ENCODE data around the gene GUSB. TPM values are rescaled to one million over a fixed set of nuclear protein-coding genes. Genes with fewer than 3 reads are reported as not detected.

GUSB gene
- total RNA-seq, 1 experiment from 2014 or later, result 42.3 TPM

- TF ChIP-seq CREM (CRISPR knock-in tag; IDR thresholded peaks at IDR 0.05) (no peak), ZNF138 (CRISPR knock-in tag; conservative IDR thresholded peaks at IDR 0.05) (no peak), HMGA2 (CRISPR knock-in tag; IDR thresholded peaks at IDR 0.05) (no peak), ATF3 (CRISPR knock-in tag; conservative IDR thresholded peaks at IDR 0.05) (no peak), ZNF281 (CRISPR knock-in tag; IDR thresholded peaks at IDR 0.05) (no peak), ZNF512 (CRISPR knock-in tag; IDR thresholded peaks at IDR 0.05; ENCODE audit: borderline replicate concordance) (no peak)
- TF ChIP-seq, protein P1, sequence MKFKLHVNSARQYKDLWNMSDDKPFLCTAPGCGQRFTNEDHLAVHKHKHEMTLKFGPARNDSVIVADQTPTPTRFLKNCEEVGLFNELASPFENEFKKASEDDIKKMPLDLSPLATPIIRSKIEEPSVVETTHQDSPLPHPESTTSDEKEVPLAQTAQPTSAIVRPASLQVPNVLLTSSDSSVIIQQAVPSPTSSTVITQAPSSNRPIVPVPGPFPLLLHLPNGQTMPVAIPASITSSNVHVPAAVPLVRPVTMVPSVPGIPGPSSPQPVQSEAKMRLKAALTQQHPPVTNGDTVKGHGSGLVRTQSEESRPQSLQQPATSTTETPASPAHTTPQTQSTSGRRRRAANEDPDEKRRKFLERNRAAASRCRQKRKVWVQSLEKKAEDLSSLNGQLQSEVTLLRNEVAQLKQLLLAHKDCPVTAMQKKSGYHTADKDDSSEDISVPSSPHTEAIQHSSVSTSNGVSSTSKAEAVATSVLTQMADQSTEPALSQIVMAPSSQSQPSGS (CRISPR knock-in tag; IDR thresholded peaks at IDR 0.05; ENCODE audit: borderline replicate concordance, low read depth), result no peak
Measured at GRCh38 chr7:65938336-65938895, 43.6 kb downstream of the GUSB start (continued).

- ChIA-PET POLR2A (no interaction called here), CTCF (no interaction called here)
- Mint-ChIP-seq H3K9me3 (no peaks in the 10 kb centered on the region), H3K4me3 (no peak overlapping the region), H3K36me3 (peaks cover 3% of the 10 kb centered on the region; the same call in 1 of the 2 replicates), H3K4me1 (no peaks in the 10 kb centered on the region), H3K27me3 (ENCODE audit: low read depth) (no peaks in the 10 kb centered on the region), H3K27ac (peak overlapping the region; percentile 29; the same call in 1 of the 2 replicates)
- no peak for DNase-seq (ENCODE audit: low spot score)
- no peak for ATAC-seq
- TF ChIP-seq, protein P2, sequence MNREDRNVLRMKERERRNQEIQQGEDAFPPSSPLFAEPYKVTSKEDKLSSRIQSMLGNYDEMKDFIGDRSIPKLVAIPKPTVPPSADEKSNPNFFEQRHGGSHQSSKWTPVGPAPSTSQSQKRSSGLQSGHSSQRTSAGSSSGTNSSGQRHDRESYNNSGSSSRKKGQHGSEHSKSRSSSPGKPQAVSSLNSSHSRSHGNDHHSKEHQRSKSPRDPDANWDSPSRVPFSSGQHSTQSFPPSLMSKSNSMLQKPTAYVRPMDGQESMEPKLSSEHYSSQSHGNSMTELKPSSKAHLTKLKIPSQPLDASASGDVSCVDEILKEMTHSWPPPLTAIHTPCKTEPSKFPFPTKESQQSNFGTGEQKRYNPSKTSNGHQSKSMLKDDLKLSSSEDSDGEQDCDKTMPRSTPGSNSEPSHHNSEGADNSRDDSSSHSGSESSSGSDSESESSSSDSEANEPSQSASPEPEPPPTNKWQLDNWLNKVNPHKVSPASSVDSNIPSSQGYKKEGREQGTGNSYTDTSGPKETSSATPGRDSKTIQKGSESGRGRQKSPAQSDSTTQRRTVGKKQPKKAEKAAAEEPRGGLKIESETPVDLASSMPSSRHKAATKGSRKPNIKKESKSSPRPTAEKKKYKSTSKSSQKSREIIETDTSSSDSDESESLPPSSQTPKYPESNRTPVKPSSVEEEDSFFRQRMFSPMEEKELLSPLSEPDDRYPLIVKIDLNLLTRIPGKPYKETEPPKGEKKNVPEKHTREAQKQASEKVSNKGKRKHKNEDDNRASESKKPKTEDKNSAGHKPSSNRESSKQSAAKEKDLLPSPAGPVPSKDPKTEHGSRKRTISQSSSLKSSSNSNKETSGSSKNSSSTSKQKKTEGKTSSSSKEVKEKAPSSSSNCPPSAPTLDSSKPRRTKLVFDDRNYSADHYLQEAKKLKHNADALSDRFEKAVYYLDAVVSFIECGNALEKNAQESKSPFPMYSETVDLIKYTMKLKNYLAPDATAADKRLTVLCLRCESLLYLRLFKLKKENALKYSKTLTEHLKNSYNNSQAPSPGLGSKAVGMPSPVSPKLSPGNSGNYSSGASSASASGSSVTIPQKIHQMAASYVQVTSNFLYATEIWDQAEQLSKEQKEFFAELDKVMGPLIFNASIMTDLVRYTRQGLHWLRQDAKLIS (CRISPR knock-in tag; IDR thresholded peaks at IDR 0.05; ENCODE audit: borderline replicate concordance), result no peak
- TF ChIP-seq MXD4 (CRISPR knock-in tag; IDR thresholded peaks at IDR 0.05; ENCODE audit: borderline replicate concordance) (no peak), RORB (CRISPR knock-in tag; IDR thresholded peaks at IDR 0.05) (no peak), GRHL2 (CRISPR knock-in tag; IDR thresholded peaks at IDR 0.05; ENCODE audit: insufficient replicate concordance, severe bottlenecking) (no peak), OVOL2 (CRISPR knock-in tag; IDR thresholded peaks at IDR 0.05; ENCODE audit: borderline replicate concordance) (no peak), FOXJ3 (CRISPR knock-in tag; IDR thresholded peaks at IDR 0.05; ENCODE audit: borderline replicate concordance) (no peak), SOX15 (CRISPR knock-in tag; IDR thresholded peaks at IDR 0.05) (no peak), ELF4 (CRISPR knock-in tag; IDR thresholded peaks at IDR 0.05; ENCODE audit: low read depth) (no peak), CBFB (CRISPR knock-in tag; IDR thresholded peaks at IDR 0.05; ENCODE audit: low read depth) (no peak), RELA (CRISPR knock-in tag; IDR thresholded peaks at IDR 0.05; ENCODE audit: borderline replicate concordance) (no peak), SMAD4 (CRISPR knock-in tag; IDR thresholded peaks at IDR 0.05) (no peak), NR3C1 (CRISPR knock-in tag; conservative IDR thresholded peaks at IDR 0.05; ENCODE audit: low read depth) (no peak), PRRX2 (CRISPR knock-in tag; IDR thresholded peaks at IDR 0.05) (no peak)
- TF ChIP-seq, protein P3, sequence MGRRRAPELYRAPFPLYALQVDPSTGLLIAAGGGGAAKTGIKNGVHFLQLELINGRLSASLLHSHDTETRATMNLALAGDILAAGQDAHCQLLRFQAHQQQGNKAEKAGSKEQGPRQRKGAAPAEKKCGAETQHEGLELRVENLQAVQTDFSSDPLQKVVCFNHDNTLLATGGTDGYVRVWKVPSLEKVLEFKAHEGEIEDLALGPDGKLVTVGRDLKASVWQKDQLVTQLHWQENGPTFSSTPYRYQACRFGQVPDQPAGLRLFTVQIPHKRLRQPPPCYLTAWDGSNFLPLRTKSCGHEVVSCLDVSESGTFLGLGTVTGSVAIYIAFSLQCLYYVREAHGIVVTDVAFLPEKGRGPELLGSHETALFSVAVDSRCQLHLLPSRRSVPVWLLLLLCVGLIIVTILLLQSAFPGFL (CRISPR knock-in tag; IDR thresholded peaks at IDR 0.05; ENCODE audit: borderline replicate concordance), result no peak
- TF ChIP-seq, protein P4, sequence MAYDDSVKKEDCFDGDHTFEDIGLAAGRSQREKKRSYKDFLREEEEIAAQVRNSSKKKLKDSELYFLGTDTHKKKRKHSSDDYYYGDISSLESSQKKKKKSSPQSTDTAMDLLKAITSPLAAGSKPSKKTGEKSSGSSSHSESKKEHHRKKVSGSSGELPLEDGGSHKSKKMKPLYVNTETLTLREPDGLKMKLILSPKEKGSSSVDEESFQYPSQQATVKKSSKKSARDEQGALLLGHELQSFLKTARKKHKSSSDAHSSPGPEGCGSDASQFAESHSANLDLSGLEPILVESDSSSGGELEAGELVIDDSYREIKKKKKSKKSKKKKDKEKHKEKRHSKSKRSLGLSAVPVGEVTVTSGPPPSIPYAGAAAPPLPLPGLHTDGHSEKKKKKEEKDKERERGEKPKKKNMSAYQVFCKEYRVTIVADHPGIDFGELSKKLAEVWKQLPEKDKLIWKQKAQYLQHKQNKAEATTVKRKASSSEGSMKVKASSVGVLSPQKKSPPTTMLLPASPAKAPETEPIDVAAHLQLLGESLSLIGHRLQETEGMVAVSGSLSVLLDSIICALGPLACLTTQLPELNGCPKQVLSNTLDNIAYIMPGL (CRISPR knock-in tag; IDR thresholded peaks at IDR 0.05), result no peak
Measured at GRCh38 chr7:65937296-65937695, 44.7 kb downstream of the GUSB start.
